HG03354 (cell line): ENCODE results near the gene SYAP1.
A peak's percentile ranks its signal among the peaks of the same experiment; 100 is the strongest.
"Not testable (repeated sequence)": the region's sequence is repeated elsewhere in the genome, so short reads cannot be mapped to it uniquely, and the experiment has no call there.

Experiments
- ATAC-seq: cut with Tn5 transposase; IDR thresholded peaks from one replicate; pipeline ENCODE4 v1.9.1; 2021; ENCODE audit warnings: mild to moderate bottlenecking; ENCODE audit not compliant: unreplicated experiment, poor library complexity, severe bottlenecking

Gene SYAP1

DNA sequence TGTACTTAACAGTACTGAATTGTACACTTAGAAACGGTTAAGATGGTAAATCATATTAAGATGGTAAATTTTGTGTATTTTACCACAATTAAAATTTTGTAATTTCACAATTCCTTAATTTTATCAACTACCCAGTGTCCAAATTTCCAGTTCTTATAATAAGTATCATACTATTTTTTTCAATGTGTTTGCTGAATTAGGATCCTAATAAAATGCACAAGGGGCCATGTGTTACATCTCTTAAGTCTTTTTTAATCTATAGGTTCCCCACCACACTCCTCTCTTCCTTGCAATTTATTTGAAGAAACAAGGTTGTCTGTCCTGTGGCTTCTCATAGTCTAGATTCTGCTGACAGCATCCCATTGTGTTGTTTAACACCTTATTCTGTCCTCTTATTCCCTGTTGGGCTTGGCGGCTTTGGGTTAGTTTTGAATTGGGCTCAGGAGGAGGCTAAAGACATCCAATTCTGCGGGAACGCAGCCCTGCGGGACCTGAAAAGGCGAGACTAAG, 533 bp upstream of the SYAP1 start:
- ATAC-seq: peak; percentile 44

DNA sequence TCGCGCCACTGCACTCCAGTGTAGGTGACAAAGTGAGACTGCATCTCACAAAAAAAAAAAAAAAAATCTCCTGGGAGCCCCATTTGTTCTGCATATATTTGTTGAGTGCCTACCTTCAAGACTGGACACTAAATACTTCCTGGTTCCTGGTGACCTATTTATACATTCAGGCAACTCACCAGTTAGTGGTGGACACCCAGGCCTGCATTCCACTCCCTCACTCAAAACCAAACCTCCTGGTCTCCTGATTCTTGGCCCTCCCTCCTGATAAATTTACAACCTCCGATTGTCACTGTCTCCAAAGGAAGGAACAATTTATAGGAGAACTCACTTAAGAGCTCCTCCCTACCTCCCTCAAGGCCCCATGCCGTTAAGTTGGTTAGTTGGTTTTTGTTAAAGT, 3.1 kb downstream of the SYAP1 start:
- ATAC-seq: no peak

GRCh38 chrX:16725072-16725471, 5.7 kb downstream of the SYAP1 start:
- ATAC-seq: no peak

GRCh38 chrX:16726347-16726988, 7.1 kb downstream of the SYAP1 start:
- peak; percentile 95 for ATAC-seq

- ATAC-seq: no peak
Measured at GRCh38 chrX:16727637-16728036, 8.2 kb downstream of the SYAP1 start.

GRCh38 chrX:16730450-16730849, 11.0 kb downstream of the SYAP1 start:
- ATAC-seq: no peak

DNA sequence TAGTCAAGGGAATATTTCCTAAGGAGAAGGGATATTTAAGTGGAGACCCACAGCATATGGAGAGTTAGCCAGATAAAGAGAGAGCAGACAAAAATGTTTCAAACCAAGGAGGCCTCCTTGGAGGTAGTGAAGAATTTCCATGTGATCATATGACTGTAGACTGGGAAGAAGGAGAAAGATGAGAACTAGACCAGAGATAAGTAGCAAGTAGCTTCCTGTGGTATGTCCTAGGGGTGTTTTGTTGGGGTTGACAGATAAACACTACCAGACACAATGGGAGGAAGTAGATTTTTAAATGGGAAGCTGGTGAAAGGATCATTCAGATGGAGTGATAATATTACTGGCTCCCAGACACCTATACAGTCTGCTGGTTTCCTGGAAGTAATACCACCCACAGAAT, 13.6 kb downstream of the SYAP1 start:
- ATAC-seq: no peak

DNA sequence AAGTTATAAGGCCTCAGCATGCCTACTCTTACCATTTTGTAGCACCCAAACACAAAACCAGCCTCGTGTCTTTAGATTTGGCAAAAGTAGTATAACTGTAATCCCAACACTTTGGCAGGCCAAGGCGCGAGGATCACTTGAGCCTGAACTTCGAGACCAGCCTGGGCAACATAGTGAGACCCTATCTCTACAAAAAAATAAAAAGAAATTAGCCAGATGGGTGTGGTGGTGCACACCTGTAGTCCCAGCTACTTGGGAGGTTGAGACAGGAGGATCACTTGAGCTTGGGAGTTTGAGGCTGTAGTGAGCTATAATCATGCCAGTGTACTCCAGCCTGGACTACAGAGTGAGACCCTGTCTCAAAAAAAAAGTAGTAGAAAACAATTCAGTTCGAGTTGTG, 17.6 kb downstream of the SYAP1 start:
- no peak for ATAC-seq

- no peak for ATAC-seq
Measured at GRCh38 chrX:16739574-16739973, 20.2 kb downstream of the SYAP1 start.

DNA sequence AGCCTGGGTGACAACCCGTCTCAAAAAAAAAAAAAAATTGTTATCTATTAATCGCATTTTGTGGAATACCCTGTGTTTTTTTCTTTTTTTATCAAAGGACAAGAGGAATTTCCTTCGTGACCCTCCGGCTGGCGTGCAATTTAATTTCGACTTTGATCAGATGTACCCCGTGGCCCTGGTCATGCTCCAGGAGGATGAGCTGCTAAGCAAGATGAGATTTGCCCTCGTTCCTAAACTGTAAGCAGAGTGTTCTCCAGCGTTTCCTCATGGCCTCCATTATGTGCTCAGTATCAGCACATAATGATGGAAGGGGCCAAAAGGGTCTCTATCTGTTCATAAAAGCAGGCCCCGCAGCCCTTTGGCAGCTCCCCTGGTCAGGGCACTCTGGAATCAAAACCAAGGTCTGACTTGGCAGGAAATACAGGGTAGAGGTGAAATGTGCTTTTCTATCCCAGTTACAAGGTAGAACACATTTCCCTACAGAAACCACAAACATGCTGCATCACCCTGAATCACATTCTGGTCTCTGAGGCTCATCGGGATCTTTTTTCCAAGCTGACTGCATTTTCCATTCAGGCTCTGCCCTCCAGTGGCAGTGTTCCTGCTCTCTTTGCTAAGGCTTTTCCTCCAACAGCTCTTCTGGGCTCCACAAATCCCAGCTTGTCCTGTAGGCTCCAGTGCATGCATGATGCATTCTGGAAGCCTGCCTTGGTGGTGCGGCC, 24.4 kb downstream of the SYAP1 start:
- no peak for ATAC-seq

DNA sequence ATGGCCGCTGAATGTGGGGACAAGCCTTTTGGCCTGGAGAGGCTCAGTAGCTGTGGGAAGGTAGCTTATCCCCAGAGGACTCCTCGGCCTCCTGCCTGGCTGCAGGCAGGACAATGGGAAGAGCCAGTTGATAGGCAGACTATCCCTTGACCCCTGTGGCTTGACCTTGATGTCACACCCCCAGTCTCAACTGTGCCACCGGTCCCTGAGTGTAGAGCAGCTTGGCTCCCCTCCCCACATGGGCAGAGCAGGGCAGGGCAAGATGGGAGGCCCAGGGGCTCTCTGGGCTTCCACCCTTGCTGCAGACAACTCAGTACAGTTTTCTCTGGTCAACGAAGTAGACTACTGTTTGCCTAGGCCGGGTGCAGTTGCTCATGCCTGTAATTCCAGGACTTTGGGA, 25.7 kb downstream of the SYAP1 start:
- no peak for ATAC-seq

GRCh38 chrX:16745659-16746058, 26.2 kb downstream of the SYAP1 start:
- no peak for ATAC-seq

GRCh38 chrX:16748425-16748824, 29.0 kb downstream of the SYAP1 start:
- no peak for ATAC-seq

- no peak for ATAC-seq
Measured at GRCh38 chrX:16750136-16750535, 30.7 kb downstream of the SYAP1 start.

DNA sequence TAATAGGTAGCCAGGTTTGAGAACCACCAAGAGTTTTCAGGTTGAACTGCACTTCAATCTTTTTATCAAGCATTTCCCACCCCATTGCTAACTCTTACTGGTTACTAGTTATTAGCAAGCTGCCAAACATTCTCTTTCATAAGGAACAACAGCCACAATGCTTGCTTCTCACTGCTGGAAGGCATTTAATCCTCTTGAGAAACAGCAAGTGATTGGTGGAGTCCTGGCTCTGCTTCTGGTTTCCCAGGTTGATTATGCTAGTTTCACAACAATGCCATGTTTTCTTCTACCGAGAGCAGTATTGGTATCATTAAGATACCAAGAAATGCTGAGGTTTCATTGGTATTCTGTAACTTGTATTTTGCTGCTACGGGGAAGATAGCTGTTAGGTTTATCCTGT, 34.6 kb downstream of the SYAP1 start:
- ATAC-seq: no peak

DNA sequence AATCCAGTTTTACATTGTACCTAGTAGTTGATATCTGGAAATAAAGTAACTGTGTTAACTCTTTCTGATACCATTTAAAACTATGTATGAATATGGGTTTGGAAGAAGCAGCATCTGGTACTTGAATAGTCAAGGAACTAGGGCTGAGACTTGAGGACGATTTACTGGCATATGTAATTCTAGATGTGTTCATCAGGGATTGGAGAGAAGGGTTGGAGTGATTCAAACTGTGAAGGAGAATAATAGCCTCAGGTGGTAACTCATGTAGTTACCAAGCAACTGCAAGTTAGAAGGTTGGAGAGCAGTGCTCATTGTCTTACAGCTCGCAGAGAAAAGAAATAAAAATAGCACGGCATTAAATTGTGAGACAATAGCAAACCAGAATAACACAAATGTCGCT, 37.3 kb downstream of the SYAP1 start:
- no peak for ATAC-seq

DNA sequence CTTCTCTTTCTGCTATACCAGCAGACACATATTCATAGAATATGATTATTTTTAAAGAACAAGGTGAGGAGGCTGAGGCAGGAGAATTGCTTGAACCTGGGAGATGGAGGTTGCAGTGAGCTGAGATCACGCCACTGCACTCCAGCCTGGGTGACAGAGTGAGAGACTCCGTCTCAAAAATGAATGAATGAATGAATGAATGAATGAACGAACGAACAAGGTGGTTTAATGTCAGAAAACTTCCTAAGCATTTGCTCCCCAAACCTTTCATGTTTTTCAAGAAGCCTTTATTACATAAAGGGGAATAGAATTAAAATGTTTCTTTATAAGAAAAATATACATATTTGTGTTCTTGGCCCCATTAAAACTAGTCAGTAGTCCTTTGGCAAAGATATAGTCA, 42.1 kb downstream of the SYAP1 start:
- ATAC-seq: not testable (repeated sequence)

DNA sequence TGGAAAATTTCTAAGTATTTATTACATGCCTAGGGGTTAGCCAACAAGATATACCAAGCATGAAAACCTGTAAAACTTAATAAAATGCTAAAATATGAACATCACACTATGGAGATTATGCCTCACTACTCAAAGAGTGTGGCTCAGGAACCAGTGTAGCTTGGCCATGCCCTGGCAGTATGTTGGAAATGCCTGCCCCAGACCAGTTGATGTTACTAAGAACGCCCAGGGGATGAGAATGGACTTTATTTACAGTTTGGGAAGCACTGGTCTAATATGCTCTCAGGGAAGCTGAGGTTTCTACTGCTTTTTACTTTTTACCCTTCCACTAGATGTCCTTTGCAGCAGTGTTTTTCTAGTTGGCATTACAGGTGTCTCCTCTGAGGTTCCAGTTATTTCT, 43.2 kb downstream of the SYAP1 start:
- no peak for ATAC-seq

DNA sequence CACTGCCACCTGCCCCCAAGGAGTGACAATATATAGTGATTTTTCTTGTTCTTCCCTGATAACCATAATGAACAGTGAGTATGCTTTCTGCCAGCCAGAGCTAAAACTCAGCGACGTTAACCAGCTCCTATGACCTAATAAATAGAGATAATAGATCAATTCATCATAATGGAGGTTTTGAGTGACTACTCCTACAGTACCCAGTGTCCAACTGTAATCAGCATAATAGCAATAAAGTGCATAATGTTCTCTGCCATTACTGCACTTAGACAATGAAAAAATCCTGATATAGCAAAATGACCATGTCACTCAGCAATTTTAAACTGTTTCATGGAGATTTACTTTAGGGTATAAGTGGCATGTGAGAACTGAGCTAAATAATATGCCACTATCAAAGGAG, 46.2 kb downstream of the SYAP1 start:
- no peak for ATAC-seq

DNA sequence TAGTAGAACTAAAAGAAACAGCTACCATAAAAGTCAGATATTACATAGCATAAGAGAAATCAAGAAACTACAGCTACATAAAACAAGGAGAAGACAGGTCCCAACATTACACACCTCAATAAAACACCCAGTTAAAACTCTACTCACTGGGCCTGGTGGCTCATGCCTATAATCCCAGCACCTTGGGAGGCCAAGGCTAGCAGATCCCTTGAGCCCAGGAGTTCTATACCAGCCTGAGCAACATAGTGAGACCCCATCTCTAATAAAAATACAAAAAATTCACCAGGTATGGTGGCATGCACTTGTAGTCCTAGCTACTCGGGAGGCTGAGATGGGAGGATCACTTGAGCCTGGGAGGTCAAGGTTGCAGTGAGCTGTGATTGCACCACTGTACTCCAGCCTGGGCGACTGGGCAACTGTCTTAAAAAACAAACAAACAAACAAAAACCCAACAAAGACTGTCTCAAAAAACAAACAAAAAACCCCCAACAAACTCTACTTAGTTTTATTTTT, 51.6 kb downstream of the SYAP1 start:
- ATAC-seq: no peak
